H1 (cell line): Measurements from ENCODE around the gene YIPF3. TPM values are rescaled to one million over a fixed set of nuclear protein-coding genes. Genes with fewer than 3 reads are reported as not detected.

Source experiments
- CREB1 ChIP-seq: IDR thresholded peaks from 2 replicates; pipeline ENCODE4 v1.6.1; 2012; ENCODE audit warnings: inconsistent platforms
- CTBP2 ChIP-seq: IDR thresholded peaks from 2 replicates; pipeline ENCODE4 v1.7.0; 2011; ENCODE audit warnings: borderline replicate concordance, mild to moderate bottlenecking, moderate library complexity, mixed read lengths, low read length; ENCODE audit not compliant: insufficient read depth, insufficient read length
- GTF2F1 ChIP-seq: IDR thresholded peaks from 2 replicates; pipeline ENCODE4 v1.6.1; 2012; ENCODE audit warnings: low read depth, low read length, improper control_type of control experiment, borderline replicate concordance
- HDAC6 ChIP-seq: IDR thresholded peaks from one replicate; pipeline ENCODE4 v1.7.1; 2012; ENCODE audit warnings: low read depth, mild to moderate bottlenecking, inconsistent platforms, low read length, moderate library complexity
- KDM4A ChIP-seq: IDR thresholded peaks from one replicate; pipeline ENCODE4 v1.7.1; 2012; ENCODE audit warnings: low read depth, mild to moderate bottlenecking, moderate library complexity, low read length, inconsistent platforms; ENCODE audit not compliant: severe bottlenecking
- KDM5A ChIP-seq: fragments of 200-600 bp; IDR thresholded peaks from 2 replicates; pipeline ENCODE4 v1.7.1; 2012; ENCODE audit warnings: mild to moderate bottlenecking, low read length, inconsistent platforms, mixed read lengths
- MAFK ChIP-seq: IDR thresholded peaks from 2 replicates; pipeline ENCODE4 v1.6.1; 2012; ENCODE audit warnings: low read depth, mild to moderate bottlenecking, improper control_type of control experiment, low read length
- PHF8 ChIP-seq: fragments of 200-600 bp; sonication (generic); conservative IDR thresholded peaks from 2 replicates; pipeline ENCODE4 v1.7.1; 2012; ENCODE audit warnings: low read depth, mild to moderate bottlenecking, inconsistent platforms, low read length, moderate library complexity
- POLR2A ChIP-seq, 2 experiments: IDR thresholded peaks; 1 replicate in 1 of 2; 2 replicates in 1 of 2; pipeline ENCODE4 v1.6.1; 2011; ENCODE audit warnings: low read depth in 2 of 2, low read length in 2 of 2, mild to moderate bottlenecking in 2 of 2; ENCODE audit errors: control extremely low read depth in 1 of 2
- RAD21 ChIP-seq, 2 experiments: IDR thresholded peaks in 1 of 2; conservative IDR thresholded peaks in 1 of 2; 2 replicates each; pipeline ENCODE4 v1.6.1; 2011; ENCODE audit warnings: low read depth in 2 of 2, low read length in 2 of 2, improper control_type of control experiment in 1 of 2, inconsistent platforms in 1 of 2, mild to moderate bottlenecking in 1 of 2, moderate library complexity in 1 of 2
- RXRA ChIP-seq: IDR thresholded peaks from 2 replicates; pipeline ENCODE4 v1.6.1; 2011; ENCODE audit warnings: low read depth, mild to moderate bottlenecking, low read length, moderate library complexity; ENCODE audit not compliant: insufficient read depth
- SAP30 ChIP-seq: fragments of 300-600 bp; sonication (generic); IDR thresholded peaks from 2 replicates; pipeline ENCODE4 v1.7.1; 2012; ENCODE audit warnings: low read length, moderate library complexity, mild to moderate bottlenecking, inconsistent platforms; ENCODE audit not compliant: insufficient read depth, insufficient replicate concordance
- SIRT6 ChIP-seq: IDR thresholded peaks from one replicate; pipeline ENCODE4 v1.7.1; 2012; ENCODE audit warnings: low read length, inconsistent platforms
- SP2 ChIP-seq: IDR thresholded peaks from 2 replicates; pipeline ENCODE4 v1.6.1; 2012; ENCODE audit warnings: mild to moderate bottlenecking, low read length, inconsistent platforms
- SUZ12 ChIP-seq: fragments of 200-600 bp; sonication (generic); IDR thresholded peaks from 2 replicates; pipeline ENCODE4 v1.6.1; 2012; ENCODE audit warnings: mild to moderate bottlenecking, inconsistent platforms, low read length, moderate library complexity, mixed read lengths
- TBP ChIP-seq: IDR thresholded peaks from 2 replicates; pipeline ENCODE4 v1.6.1; 2011; ENCODE audit warnings: low read depth, low read length, improper control_type of control experiment
- polyA plus RNA-seq, 7 experiments: library from polyadenylated mRNA; depleted of rRNA in 3 of 7; stranded (reverse) in 5 of 7; unstranded in 2 of 7; fragments of >200 nt in 5 of 7; fragments of 200-250 nt in 2 of 7; gene quantifications; 1 replicate in 5 of 7; 2 replicates in 1 of 7; 4 replicates in 1 of 7; pipeline versions ENCODE4 v1.2.1 to v1.2.3, GENCODE V29; 2011 to 2013; ENCODE audit warnings: missing spikeins in 2 of 7, mixed read lengths in 2 of 7
- total RNA-seq: library from RNA; stranded (reverse); fragmentation: NEBNext Ultra II Directional; extraction: Animal tissue kit (Norgen Biotek cat#: 25700); gene quantifications from 2 replicates; pipeline ENCODE4 v1.2.1, GENCODE V29; 2021
- TF ChIP-seq, protein P1 (sequence below): IDR thresholded peaks from 2 replicates; pipeline ENCODE4 v1.6.1; 2011; ENCODE audit warnings: low read depth, mild to moderate bottlenecking, low read length; ENCODE audit not compliant: insufficient read depth
- TF ChIP-seq, protein P2 (sequence below), 3 experiments: IDR thresholded peaks; 1 replicate in 2 of 3; 2 replicates in 1 of 3; pipeline versions ENCODE4 v1.5.1 to v1.6.1; 2011; ENCODE audit warnings: low read length in 3 of 3, mild to moderate bottlenecking in 3 of 3, inconsistent platforms in 2 of 3, low read depth in 1 of 3, moderate library complexity in 1 of 3; ENCODE audit not compliant: insufficient read depth in 1 of 3; ENCODE audit errors: control extremely low read depth in 1 of 3
- TF ChIP-seq, protein P3 (sequence below): IDR thresholded peaks from 2 replicates; pipeline ENCODE4 v1.6.1; 2012; ENCODE audit warnings: low read length, inconsistent platforms

Gene YIPF3
- total and polyA plus RNA-seq, 2 of the 8 experiments (the other 6 are each of a cell fraction or from before 2014, with no cell fraction given): 77.2 to 225 TPM

DNA sequence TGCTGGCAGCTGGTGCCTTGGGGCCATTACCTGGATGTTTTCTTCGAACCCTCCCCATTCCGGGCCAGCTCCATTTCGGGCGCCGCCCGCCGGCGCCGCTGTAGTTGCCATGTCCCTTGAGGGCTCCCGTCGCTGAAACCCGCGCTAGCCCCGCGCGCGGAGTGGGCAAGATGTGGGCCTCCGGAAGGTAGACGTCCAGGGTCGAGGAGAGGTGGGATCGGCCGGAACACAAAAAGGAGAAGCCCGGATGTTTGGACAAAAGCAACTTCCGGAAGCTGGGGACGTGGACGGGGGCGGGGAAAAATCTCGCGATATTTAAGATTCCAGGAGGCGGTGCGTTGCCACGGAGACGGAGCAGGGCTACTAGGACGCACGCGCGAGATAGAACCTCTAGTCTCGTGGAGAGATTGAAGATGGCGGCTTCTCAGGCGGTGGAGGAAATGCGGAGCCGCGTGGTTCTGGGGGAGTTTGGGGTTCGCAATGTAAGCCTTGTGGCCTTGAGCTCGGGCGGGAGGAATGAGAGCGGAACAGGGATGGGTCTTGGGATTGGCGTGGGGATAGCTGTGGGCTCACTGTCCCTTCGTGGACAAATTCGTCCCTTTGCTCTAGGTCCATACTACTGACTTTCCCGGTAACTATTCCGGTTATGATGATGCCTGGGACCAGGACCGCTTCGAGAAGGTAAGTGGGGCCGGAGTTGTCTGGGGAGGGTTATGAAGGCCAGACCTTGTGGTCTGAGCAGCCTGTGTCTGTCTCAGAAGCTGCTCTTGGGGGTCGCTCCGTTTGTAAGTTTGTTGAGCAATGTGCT is at the start of gene YIPF3, which contains the start of gene POLR1C (continued):
- TF ChIP-seq RAD21 (IDR thresholded peaks at IDR 0.05 in 1 of 2, conservative IDR thresholded peaks at IDR 0.05 in 1 of 2; ENCODE audit: low read depth in 2 of 2, low read length in 2 of 2) (no peak), SIRT6 (no peak), POLR2A (IDR thresholded peaks at IDR 0.05; ENCODE audit: control extremely low read depth in 1 of 2, low read depth in 2 of 2, low read length in 2 of 2) (peak in 1 of 2 experiments; percentile 89; a peak in 1 of 3 replicates), RXRA (no peak), SP2 (no peak), SUZ12 (no peak), GTF2F1 (0 out of 2 replicates have a peak, but pooled peaks have one; percentile 15), SAP30 (peak; percentile 96), CTBP2 (no peak), MAFK (no peak), KDM5A (peak; percentile 85), HDAC6 (no peak), KDM4A (peak; percentile 59), CREB1 (no peak; the same call in 1 of the 2 replicates), TBP (peak; percentile 88), PHF8 (peak; percentile 91)
- TF ChIP-seq, protein P1, sequence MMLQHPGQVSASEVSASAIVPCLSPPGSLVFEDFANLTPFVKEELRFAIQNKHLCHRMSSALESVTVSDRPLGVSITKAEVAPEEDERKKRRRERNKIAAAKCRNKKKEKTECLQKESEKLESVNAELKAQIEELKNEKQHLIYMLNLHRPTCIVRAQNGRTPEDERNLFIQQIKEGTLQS: no peak
- TF ChIP-seq, protein P2, sequence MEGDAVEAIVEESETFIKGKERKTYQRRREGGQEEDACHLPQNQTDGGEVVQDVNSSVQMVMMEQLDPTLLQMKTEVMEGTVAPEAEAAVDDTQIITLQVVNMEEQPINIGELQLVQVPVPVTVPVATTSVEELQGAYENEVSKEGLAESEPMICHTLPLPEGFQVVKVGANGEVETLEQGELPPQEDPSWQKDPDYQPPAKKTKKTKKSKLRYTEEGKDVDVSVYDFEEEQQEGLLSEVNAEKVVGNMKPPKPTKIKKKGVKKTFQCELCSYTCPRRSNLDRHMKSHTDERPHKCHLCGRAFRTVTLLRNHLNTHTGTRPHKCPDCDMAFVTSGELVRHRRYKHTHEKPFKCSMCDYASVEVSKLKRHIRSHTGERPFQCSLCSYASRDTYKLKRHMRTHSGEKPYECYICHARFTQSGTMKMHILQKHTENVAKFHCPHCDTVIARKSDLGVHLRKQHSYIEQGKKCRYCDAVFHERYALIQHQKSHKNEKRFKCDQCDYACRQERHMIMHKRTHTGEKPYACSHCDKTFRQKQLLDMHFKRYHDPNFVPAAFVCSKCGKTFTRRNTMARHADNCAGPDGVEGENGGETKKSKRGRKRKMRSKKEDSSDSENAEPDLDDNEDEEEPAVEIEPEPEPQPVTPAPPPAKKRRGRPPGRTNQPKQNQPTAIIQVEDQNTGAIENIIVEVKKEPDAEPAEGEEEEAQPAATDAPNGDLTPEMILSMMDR (IDR thresholded peaks at IDR 0.05; ENCODE audit: control extremely low read depth in 1 of 3, insufficient read depth in 1 of 3, low read depth in 1 of 3, low read length in 3 of 3): no peak
- TF ChIP-seq, protein P3, sequence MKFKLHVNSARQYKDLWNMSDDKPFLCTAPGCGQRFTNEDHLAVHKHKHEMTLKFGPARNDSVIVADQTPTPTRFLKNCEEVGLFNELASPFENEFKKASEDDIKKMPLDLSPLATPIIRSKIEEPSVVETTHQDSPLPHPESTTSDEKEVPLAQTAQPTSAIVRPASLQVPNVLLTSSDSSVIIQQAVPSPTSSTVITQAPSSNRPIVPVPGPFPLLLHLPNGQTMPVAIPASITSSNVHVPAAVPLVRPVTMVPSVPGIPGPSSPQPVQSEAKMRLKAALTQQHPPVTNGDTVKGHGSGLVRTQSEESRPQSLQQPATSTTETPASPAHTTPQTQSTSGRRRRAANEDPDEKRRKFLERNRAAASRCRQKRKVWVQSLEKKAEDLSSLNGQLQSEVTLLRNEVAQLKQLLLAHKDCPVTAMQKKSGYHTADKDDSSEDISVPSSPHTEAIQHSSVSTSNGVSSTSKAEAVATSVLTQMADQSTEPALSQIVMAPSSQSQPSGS: no peak
